HEK293T (cell line): ENCODE data around the gene HLA-E.

Experiments used
- BHLHE40 ChIP-seq: fragments of 450-650 bp; IDR thresholded peaks from 2 replicates; pipeline ENCODE4 v1.6.1; 2016; ENCODE audit warnings: mild to moderate bottlenecking, moderate library complexity, borderline replicate concordance
- CTBP1 ChIP-seq: fragments of 450-650 bp; IDR thresholded peaks from 2 replicates; pipeline ENCODE4 v1.6.1; 2016; ENCODE audit warnings: borderline replicate concordance
- ELF4 ChIP-seq: fragments of 450-650 bp; IDR thresholded peaks from 2 replicates; pipeline ENCODE4 v1.6.1; 2017; ENCODE audit warnings: antibody characterized with exemption
- FOXA1 ChIP-seq: fragments of 450-650 bp; IDR thresholded peaks from 2 replicates; pipeline ENCODE4 v1.6.1; 2016; ENCODE audit warnings: mild to moderate bottlenecking
- FOXM1 ChIP-seq: fragments of 450-650 bp; IDR thresholded peaks from 2 replicates; pipeline ENCODE4 v1.6.1; 2017; ENCODE audit warnings: mild to moderate bottlenecking, borderline replicate concordance
- SP1 ChIP-seq: fragments of 450-650 bp; IDR thresholded peaks from 2 replicates; pipeline ENCODE4 v1.6.1; 2017
- SUZ12 ChIP-seq: fragments of 450-650 bp; IDR thresholded peaks from 2 replicates; pipeline ENCODE4 v1.6.1; 2016; ENCODE audit warnings: mild to moderate bottlenecking
- ZNF384 ChIP-seq: fragments of 450-650 bp; IDR thresholded peaks from 2 replicates; pipeline ENCODE4 v1.6.1; 2016

GRCh38 chr6:30493643-30494250 is 4.4 kb downstream of the HLA-E start:
- TF ChIP-seq SUZ12 (no peak), FOXM1 (no peak), SP1 (no peak), ELF4 (no peak), BHLHE40 (no peak), ZNF384 (no peak), FOXA1 (no peak), CTBP1 (no peak)
